Stimulated activated CD8-positive, alpha-beta memory T cell treated with anti-CD3 and anti-CD28 coated beads, Interleukin-7, amount 100 ng/mL, for 48 hours (primary cell): ENCODE results near the gene NOC2L.
A peak's percentile ranks its signal among the peaks of the same experiment; 100 is the strongest.

Source experiments
- DNase-seq, 2 donors: peaks; one replicate each; pipeline ENCODE4 v3.0.0-alpha.2; 2020; ENCODE audit warnings: low read depth in 1 of 2; ENCODE audit errors: extremely low read depth in 1 of 2

Gene NOC2L

GRCh38 chr1:958823-959730, at the start of gene NOC2L:
Gene NOC2L (minus strand): TSS chr1:959256. CDS start chr1:959240, 16 bp downstream.
- peak; percentile 91 to 97 for DNase-seq

DNA sequence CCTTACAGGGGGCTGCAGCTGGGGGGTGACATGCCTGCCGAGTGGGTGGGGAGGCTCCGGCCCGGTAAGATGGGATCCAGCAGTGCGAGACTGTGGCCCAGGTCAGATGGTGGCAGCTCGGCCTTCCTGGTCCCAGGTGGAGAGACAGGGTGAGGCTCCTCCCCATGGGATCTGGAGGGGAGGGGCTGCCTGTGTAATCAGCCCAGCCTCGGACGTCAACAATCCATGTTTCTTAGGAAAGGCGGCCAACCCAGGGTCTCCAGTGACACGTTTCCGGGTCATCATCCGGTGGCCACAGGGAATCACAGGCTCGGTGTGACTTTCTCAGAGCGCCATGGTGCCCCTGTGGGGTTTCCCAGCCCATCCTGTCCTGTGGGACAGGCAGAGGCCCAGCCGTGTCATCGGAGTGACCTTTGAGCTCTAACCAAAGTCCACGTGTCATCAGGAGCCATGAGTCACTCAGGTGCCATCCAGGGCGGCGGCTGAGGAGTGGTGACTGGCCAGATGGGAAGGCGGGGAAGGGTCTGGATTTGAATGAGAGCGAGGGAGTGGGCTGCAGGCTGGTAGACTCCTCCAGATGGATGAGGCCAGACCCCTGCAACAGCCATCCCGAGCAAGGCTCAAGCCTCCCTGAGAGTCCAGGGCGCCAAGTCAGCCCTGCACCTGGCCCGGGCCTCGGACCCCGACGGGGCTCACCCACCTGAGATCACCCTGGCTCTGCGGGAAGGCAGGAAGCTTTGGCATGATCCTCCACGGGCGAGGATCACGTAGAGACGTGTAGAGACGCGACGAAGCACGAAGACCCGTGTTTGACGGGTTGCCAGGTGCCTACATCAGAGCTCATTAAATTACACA, 47.5 kb upstream of the NOC2L start:
- DNase-seq, result no peak

DNA sequence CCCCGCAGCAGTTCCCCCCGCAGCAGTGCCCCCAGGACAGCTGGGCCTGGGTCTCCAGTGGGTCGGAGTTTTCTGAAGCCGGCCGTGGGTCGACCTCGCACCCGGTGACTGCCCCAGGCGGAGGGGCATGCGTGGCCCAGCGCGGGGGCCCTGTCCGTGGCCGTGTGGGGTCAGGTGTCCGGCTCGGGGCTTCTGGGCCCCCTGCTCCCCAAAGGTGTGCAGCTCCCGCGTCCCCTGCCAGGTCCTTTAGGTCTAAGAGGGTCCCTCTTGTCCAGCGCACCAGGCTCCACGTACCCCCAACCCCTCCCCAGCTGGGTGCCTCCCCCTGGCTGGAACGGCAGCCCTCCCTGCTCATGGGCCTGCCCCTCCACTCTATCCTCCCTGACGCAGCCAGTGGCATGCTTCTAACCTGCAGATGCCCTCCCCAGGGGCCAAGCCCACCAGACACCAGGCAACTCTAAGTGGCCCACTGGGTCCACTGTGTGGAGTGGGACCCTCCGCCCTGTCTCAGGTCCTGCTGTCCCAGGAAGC, 46.8 kb upstream of the NOC2L start:
- DNase-seq, result no peak

DNA sequence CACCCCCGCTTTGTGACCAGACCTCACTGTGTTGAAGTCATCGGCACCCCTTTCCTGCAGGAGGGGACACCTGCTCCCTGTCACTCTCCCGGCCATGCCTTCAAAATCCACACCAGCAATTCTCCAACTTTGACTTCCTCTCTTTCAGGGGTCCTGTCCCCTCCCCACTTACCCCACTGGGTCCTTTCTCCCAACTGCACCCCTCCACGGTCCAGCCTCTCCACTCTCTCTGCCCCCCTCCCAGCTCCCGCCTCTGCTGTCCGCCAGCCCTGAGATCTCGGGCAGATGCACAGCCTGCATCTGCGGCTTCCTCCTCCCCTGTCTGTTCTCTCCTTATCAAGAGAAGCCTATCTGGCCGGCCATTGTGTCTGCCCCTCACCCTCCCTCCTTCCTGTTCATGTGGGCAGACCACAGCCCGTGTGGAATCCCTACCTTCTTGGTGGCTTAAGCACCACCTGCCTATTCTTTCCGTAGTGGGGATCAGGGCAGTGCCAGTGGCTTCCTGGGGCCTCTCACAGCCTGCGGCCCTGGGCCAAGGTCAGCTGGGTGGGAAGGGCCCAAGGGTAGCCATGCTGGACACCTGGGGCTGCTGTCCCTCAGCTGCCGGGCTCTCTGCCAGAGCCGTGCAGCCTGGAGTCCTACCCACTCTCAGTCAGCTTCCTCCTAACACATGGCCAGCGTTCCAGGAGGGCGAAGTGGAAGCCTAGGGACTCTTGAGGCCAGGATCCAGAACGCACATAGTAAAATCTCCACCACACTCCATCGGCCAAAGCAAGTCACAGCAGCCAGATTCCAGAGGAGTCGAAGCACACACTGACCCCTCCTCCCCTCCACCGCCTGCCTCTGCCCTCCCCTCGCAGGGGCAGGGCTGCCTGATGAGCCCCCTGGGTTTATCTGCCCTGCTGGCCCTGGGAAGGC, 46.0 kb upstream of the NOC2L start:
- DNase-seq, result no peak

DNA sequence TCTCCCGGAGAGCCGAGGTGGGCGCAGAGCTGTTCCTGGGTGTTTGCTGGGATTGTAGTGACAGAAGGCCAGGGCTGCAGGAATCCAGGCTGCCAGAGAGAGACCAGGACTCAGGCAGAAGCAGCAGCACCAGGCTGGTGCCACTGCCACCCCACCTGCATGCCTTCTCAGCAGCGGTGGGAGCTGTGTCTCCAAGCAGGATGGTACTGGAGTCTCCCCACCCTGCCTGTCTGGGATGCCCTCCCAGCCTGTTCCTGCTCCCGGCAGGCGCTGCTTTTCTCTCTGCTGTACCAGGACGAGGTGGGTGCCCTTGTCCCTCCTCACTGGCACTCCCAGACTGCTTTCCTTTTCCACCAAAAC, 45.3 kb upstream of the NOC2L start:
- DNase-seq, result no peak

- DNase-seq, result no peak
Measured at GRCh38 chr1:1003618-1004419, 44.8 kb upstream of the NOC2L start.

DNA sequence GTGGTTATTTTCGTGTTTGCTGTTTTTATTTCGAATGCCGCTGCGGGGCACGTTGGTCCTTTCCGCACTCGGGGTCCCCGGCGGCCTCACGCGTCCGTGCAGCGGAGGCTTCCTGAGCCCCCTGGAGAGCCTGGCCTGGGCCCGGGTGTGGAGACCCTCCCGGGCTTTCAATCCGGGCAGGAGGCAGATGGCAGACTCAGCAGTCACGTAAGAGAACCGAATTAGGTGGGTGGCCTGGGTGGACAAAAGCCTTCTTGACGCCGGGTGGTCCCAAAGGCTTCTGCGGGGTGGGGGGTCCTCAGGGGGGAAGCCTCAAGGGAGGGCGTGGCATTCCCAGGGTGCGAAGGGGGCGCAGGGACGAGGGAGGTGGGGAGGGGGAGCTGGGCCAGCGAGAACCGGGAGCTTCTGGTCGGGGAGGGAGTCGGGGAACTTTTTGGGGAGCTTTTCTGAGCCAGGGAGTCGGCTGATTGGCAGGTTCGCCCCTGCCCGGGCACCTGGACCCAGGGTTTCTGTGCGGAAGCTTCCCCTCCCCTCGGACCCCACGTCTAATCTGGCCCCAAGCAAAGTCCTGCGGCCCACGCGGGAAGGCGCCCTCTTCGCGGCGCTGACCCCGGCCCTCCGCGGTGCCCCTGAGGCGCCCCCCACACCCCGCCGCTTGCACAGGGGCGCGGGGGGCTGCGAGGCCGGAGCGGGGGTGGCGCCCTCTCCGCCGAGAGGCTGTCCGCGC, 42.2 kb upstream of the NOC2L start:
- no peak for DNase-seq

GRCh38 chr1:1000357-1001056, 41.5 kb upstream of the NOC2L start:
- DNase-seq, result no peak

GRCh38 chr1:999725-1000356, 40.8 kb upstream of the NOC2L start, which contains the start of gene HES4:
Gene HES4 (minus strand): TSS chr1:1000097. CDS start chr1:999973, 124 bp downstream.
- peak in 1 of 2 donors; percentile 48 for DNase-seq

DNA sequence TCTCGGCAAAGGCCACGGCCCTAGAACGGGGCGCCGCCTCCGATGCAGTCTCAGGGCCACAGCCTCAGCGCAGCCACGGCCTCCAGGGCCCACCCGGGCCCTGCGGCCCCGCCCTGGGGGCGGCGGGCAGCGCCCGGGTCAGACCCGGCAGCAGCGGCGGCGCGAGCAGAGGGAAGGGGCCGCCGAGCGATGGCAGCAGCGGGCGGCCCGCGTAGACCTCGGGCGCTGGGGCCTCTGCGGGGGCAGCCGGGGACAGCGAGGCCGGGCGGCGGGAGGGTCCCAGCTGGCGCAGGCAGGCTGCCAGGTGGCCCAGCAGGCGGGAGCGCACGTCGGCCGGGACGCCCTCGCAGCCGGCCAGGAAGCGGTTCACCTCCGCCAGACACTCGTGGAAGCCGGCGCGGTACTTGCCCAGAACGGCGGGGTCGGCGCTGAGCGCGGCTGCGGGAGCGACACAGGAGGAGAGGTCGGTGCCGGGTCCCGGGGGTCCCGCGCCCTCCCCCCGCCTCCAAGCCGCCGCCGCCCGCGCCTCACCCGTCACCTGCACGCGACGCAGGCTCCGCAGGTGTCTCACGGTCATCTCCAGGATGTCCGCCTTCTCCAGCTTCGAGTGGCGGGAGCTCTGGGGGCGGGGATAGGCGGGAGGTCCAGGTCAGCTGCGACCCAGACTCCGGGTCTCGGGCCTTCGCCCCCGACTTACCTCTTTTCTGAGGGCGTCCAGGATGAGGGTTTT, 40.1 kb upstream of the NOC2L start:
- no peak for DNase-seq

GRCh38 chr1:998745-998994, 39.6 kb upstream of the NOC2L start:
- no peak for DNase-seq

DNA sequence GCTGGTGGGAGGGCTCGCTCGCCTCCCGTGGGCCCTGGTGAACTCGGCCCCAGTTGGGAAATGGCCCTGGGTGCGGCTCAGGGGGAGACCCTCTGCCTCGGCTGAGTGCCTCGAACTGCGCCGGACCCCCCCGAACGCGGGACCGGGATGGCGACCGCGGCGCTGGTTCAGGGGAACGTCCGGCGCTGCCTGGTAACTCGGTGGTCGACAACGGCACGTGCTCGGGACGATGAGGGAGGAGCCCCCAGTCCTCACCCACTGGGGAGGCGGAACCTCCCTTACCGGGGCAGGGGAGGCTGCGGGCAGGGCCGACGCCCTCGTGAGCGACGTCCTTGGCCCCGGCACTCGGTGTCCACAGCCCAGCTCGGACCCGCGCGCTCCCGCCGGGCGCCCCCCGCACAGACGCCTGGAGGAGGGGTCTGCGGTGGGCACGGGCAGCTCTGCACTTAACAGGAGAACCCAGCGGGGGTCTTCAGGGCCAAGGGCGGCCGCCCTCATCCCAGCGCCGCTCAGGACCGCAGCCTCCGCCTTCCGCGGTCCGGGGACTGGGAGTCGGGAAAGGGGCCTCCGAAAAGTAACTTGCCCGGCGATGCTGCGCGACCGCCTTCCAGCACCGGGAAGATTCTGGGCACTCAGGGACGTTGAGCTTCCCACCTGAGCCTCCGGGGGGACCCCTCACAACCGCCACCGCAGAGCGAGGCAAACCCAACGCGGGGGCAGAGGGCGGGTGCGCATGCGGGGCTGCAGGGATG, 39.1 kb upstream of the NOC2L start:
- no peak for DNase-seq

GRCh38 chr1:997713-997992, 38.6 kb upstream of the NOC2L start:
- no peak for DNase-seq

DNA sequence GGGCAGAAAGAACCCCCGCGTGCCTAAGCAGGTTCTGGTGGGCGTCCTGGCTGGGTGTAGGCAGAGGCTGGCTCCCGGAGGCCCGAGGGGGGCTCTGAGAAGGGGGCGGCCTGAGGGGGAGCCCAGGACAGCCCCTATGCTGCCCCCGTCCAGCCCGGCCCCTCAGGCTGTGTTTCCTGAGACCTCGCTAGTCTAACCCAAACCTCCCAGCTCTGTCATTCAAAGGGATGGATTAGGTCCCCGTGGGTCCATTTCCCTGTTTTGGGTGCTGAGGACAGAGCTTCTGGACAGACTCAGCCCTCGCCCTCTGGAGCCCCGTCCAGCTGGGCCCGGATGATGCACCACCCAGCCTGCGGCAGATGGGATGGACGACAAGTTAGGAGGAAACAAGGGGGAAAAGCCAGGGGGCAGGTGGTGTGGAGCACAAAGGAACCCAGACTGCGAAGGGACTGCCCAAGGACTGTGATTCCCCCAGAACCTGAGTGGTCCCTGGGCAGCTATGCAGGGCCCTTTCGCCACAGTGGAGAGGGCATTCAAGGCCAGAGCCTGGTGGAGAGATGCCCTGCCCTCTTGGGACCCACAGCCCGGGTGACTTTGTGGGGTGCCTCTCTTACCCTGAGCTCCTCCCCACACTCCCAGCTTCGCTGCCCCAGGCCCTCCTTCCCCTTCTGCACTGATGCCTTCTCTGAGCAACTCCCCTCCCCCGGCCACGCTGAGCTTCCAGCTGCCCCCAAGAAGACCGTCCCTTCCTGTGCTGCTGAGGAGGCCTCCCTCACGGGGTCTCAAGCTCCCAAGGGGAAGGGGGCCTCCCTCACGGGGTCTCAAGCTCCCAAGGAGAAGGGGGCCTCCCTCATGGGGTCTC, 38.0 kb upstream of the NOC2L start:
- no peak for DNase-seq

GRCh38 chr1:995665-996633, 36.9 kb upstream of the NOC2L start:
- no peak for DNase-seq
